Measurements from ENCODE around the gene JAKMIP1. TPM values are rescaled to one million over a fixed set of nuclear protein-coding genes. Genes with fewer than 3 reads are reported as not detected.

Gene JAKMIP1
- total RNA-seq, 1 experiment from 2014 or later: not detected

DNA sequence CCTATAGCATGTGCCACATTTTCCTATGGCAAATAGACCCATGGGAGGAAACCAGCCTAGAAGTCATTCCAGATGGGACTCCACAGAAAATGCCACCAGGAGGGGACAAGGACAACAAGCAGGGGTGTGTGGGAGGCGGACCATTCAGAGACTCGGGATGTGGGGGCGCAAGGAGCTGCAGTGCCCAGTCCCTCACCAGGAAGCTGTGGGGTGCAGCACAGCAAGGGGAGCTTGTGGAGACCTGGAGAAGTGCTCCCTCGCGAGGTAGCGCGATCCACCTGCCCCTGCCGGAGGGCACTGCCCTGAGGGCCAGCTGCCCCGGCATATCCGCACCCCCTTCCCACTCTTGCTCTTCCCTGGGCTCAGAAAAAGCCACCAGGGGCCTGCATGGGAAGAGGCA is 136.7 kb downstream of the JAKMIP1 start:
- ATAC-seq (no peak), DNase-seq (ENCODE audit: low read depth, low spot score) (no peak)
- TF ChIP-seq SIN3A (IDR thresholded peaks at IDR 0.05; ENCODE audit: borderline replicate concordance, insufficient read depth, low read depth, low read length): no peak
- TF ChIP-seq POLR2AphosphoS5 (IDR thresholded peaks at IDR 0.05; ENCODE audit: low read depth, low read length): no peak
- TF ChIP-seq CTCF (IDR thresholded peaks at IDR 0.05): no peak
- TF ChIP-seq, protein P1, sequence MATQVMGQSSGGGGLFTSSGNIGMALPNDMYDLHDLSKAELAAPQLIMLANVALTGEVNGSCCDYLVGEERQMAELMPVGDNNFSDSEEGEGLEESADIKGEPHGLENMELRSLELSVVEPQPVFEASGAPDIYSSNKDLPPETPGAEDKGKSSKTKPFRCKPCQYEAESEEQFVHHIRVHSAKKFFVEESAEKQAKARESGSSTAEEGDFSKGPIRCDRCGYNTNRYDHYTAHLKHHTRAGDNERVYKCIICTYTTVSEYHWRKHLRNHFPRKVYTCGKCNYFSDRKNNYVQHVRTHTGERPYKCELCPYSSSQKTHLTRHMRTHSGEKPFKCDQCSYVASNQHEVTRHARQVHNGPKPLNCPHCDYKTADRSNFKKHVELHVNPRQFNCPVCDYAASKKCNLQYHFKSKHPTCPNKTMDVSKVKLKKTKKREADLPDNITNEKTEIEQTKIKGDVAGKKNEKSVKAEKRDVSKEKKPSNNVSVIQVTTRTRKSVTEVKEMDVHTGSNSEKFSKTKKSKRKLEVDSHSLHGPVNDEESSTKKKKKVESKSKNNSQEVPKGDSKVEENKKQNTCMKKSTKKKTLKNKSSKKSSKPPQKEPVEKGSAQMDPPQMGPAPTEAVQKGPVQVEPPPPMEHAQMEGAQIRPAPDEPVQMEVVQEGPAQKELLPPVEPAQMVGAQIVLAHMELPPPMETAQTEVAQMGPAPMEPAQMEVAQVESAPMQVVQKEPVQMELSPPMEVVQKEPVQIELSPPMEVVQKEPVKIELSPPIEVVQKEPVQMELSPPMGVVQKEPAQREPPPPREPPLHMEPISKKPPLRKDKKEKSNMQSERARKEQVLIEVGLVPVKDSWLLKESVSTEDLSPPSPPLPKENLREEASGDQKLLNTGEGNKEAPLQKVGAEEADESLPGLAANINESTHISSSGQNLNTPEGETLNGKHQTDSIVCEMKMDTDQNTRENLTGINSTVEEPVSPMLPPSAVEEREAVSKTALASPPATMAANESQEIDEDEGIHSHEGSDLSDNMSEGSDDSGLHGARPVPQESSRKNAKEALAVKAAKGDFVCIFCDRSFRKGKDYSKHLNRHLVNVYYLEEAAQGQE (IDR thresholded peaks at IDR 0.05; ENCODE audit: insufficient read depth in 1 of 2, low read depth in 2 of 2, low read length in 1 of 2): no peak
- no peak for TF ChIP-seq TCF7L2 (IDR thresholded peaks at IDR 0.05; ENCODE audit: low read depth, low read length)
- H3K9me3 ChIP-seq (ENCODE audit: control insufficient read depth, insufficient read depth, low read depth, low read length): no peaks in the 10 kb centered on the region
- intact Hi-C loops (cut with micrococcal nuclease; ENCODE audit: unreplicated experiment): no loop called here
- in situ Hi-C loops (cut with HindIII; ENCODE audit: low pct_unique_long_range_greater_than_20kb, low sequenced_read_pairs): no loop called here
- H3K4me1 ChIP-seq (ENCODE audit: control insufficient read depth, insufficient read depth, low read length): no peaks in the 10 kb centered on the region
- no peaks in the 10 kb centered on the region for H3K27me3 ChIP-seq (ENCODE audit: control insufficient read depth, insufficient read depth, low read length)
- no TSS peak for BruUV-seq (replicated peaks)
- no peak overlapping the region for H3K27ac ChIP-seq (ENCODE audit: low read length)
- H3K4me3 ChIP-seq (ENCODE audit: low read depth in 2 of 2, low read length in 2 of 2): no peak overlapping the region
- CTCF ChIA-PET: no interaction called here
- no peaks in the 10 kb centered on the region for H3K36me3 ChIP-seq (ENCODE audit: control insufficient read depth, insufficient read depth, low read length)
- POLR2A ChIA-PET: interaction anchor here (0.7 kb wide), 1 partner anchor 75 kb away, joined by 3 read pairs; no protein-coding TSS in a partner anchor

DNA sequence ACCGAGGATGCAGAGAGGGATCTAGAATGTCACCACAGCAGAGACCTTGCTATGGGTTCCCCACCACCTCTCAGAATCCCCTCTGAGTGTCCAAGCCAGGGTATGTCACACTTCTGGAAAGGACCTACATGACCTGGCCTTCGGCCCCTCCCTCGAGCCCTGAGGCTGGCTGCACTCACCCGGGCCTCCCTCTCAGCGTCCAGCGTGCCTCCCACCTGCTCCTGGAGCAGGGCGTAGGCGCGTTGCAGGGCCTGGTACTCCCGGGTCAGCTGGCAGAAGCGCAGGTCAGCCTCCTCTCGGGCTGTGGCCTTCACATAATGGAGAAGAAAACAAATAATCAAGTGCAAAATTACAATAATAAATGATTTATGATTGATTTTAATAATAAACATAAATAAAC is 138.2 kb downstream of the JAKMIP1 start:
- no peak for DNase-seq (ENCODE audit: low read depth, low spot score)
- POLR2A ChIA-PET: no interaction called here
- TF ChIP-seq, protein P1 (IDR thresholded peaks at IDR 0.05; ENCODE audit: insufficient read depth in 1 of 2, low read depth in 2 of 2, low read length in 1 of 2): no peak
- TF ChIP-seq SIN3A (IDR thresholded peaks at IDR 0.05; ENCODE audit: borderline replicate concordance, insufficient read depth, low read depth, low read length): no peak
- no peak for TF ChIP-seq CTCF (IDR thresholded peaks at IDR 0.05)
- Histone ChIP-seq H3K27me3 (ENCODE audit: control insufficient read depth, insufficient read depth, low read length) (no peaks in the 10 kb centered on the region), H3K9me3 (ENCODE audit: control insufficient read depth, insufficient read depth, low read depth, low read length) (no peaks in the 10 kb centered on the region), H3K27ac (ENCODE audit: low read length) (no peak overlapping the region), H3K4me1 (ENCODE audit: control insufficient read depth, insufficient read depth, low read length) (no peaks in the 10 kb centered on the region), H3K4me3 (ENCODE audit: low read depth in 2 of 2, low read length in 2 of 2) (no peak overlapping the region), H3K36me3 (ENCODE audit: control insufficient read depth, insufficient read depth, low read length) (no peaks in the 10 kb centered on the region)
- intact Hi-C loops (cut with micrococcal nuclease; ENCODE audit: unreplicated experiment): no loop called here
- CTCF ChIA-PET: no interaction called here
- in situ Hi-C loops (cut with HindIII; ENCODE audit: low pct_unique_long_range_greater_than_20kb, low sequenced_read_pairs): no loop called here
- ATAC-seq: no peak
- no TSS peak for BruUV-seq (replicated peaks)
